DND-41 (cell line): Measurements from ENCODE around the gene EMP1.

ENCODE experiments used
- ATAC-seq: fragments of 200-7000 bp; cut with Tn5 transposase; 3 replicates; pipeline ENCODE4 v1.9.1; 2021; ENCODE audit warnings: low read depth; ENCODE audit not compliant: insufficient read depth
- DNase-seq: peaks from one replicate; pipeline ENCODE4 v3.0.0-alpha.2; 2020
- H2AFZ ChIP-seq: 2 replicates; pipeline ENCODE4 v1.6.0; 2012; ENCODE audit warnings: low read depth, low read length
- H3K27ac ChIP-seq: 2 replicates; pipeline ENCODE4 v1.5.1; 2012; ENCODE audit warnings: low read length, inconsistent platforms
- H3K27me3 ChIP-seq: fragments of 200-600 bp; sonication (generic); 2 replicates; pipeline ENCODE4 v1.6.0; 2012; ENCODE audit warnings: low read length, mild to moderate bottlenecking, inconsistent platforms; ENCODE audit not compliant: insufficient read depth, poor library complexity
- H3K36me3 ChIP-seq: 2 replicates; pipeline ENCODE4 v1.5.1; 2012; ENCODE audit warnings: low read length, inconsistent platforms; ENCODE audit not compliant: insufficient read depth
- H3K4me1 ChIP-seq: 2 replicates; pipeline ENCODE4 v1.5.1; 2012; ENCODE audit warnings: mild to moderate bottlenecking, low read length; ENCODE audit not compliant: insufficient read depth
- H3K4me2 ChIP-seq: 2 replicates; pipeline ENCODE4 v1.6.0; 2012; ENCODE audit warnings: mild to moderate bottlenecking, moderate library complexity, low read length, inconsistent platforms; ENCODE audit not compliant: insufficient read depth
- H3K4me3 ChIP-seq, 2 experiments: fragments of 200-600 bp in 1 of 2; shearing (Covaris generic) in 1 of 2; 2 replicates each; pipeline ENCODE4 v1.5.1; 2012 to 2016; ENCODE audit warnings: inconsistent platforms in 2 of 2, low read length in 2 of 2, mild to moderate bottlenecking in 2 of 2, low read depth in 1 of 2, moderate library complexity in 1 of 2
- H3K79me2 ChIP-seq: 2 replicates; pipeline ENCODE4 v1.6.0; 2012; ENCODE audit warnings: low read length, inconsistent platforms; ENCODE audit not compliant: insufficient read depth
- H3K9ac ChIP-seq: 2 replicates; pipeline ENCODE4 v1.6.0; 2012; ENCODE audit warnings: low read depth, mild to moderate bottlenecking, inconsistent platforms, low read length, moderate library complexity
- H3K9me3 ChIP-seq: 2 replicates; pipeline ENCODE4 v1.5.1; 2012; ENCODE audit warnings: low read length, moderate library complexity, mild to moderate bottlenecking, inconsistent platforms; ENCODE audit not compliant: insufficient read depth, severe bottlenecking
- H4K20me1 ChIP-seq: 2 replicates; pipeline ENCODE4 v1.6.0; 2012; ENCODE audit warnings: low read length; ENCODE audit not compliant: insufficient read depth
- CTCF ChIP-seq: IDR thresholded peaks from 2 replicates; pipeline ENCODE4 v1.5.1; 2012; ENCODE audit warnings: borderline replicate concordance, low read length, moderate library complexity, mild to moderate bottlenecking; ENCODE audit not compliant: poor library complexity, severe bottlenecking; ENCODE audit errors: extremely low read depth
- EZH2 ChIP-seq: IDR thresholded peaks from 3 replicates; pipeline ENCODE4 v1.6.1; 2012; ENCODE audit warnings: borderline replicate concordance, low read depth, mild to moderate bottlenecking, moderate library complexity, low read length, inconsistent platforms; ENCODE audit not compliant: severe bottlenecking

Gene EMP1

GRCh38 chr12:13149411-13149810 lies 47.1 kb upstream of the EMP1 start:
- H3K27me3 ChIP-seq = no peaks in the 10 kb centered on the region
- H3K4me3 ChIP-seq = no peak overlapping the region
- DNase-seq = no peak
- no peak overlapping the region for H3K27ac ChIP-seq
- H3K79me2 ChIP-seq = no peaks in the 10 kb centered on the region
- H4K20me1 ChIP-seq = no peaks in the 10 kb centered on the region
- no peak for ATAC-seq
- H3K9me3 ChIP-seq = no peaks in the 10 kb centered on the region
- no peak for TF ChIP-seq CTCF
- TF ChIP-seq EZH2 = no peak
- no peak overlapping the region for H2AFZ ChIP-seq
- H3K9ac ChIP-seq = no peak overlapping the region
- H3K36me3 ChIP-seq = no peaks in the 10 kb centered on the region
- H3K4me1 ChIP-seq = no peaks in the 10 kb centered on the region
- H3K4me2 ChIP-seq = no peak overlapping the region

- Histone ChIP-seq H3K9ac (no peak overlapping the region), H3K27me3 (no peaks in the 10 kb centered on the region), H3K4me2 (no peak overlapping the region), H3K27ac (no peak overlapping the region), H3K9me3 (no peaks in the 10 kb centered on the region), H4K20me1 (no peaks in the 10 kb centered on the region), H3K4me3 (no peak overlapping the region), H3K79me2 (no peaks in the 10 kb centered on the region), H2AFZ (no peak overlapping the region), H3K4me1 (no peaks in the 10 kb centered on the region), H3K36me3 (no peaks in the 10 kb centered on the region)
- DNase-seq (no peak), ATAC-seq (no peak)
- TF ChIP-seq CTCF = no peak
- TF ChIP-seq EZH2 = no peak
Observed at GRCh38 chr12:13152281-13152680, 44.2 kb upstream of the EMP1 start.

- no peaks in the 10 kb centered on the region for H3K79me2 ChIP-seq
- no peak overlapping the region for H3K4me2 ChIP-seq
- H3K27me3 ChIP-seq = peaks cover under 1% of the 10 kb centered on the region
- H3K27ac ChIP-seq = no peak overlapping the region
- H3K4me1 ChIP-seq = no peaks in the 10 kb centered on the region
- H3K9ac ChIP-seq = no peak overlapping the region
- H3K36me3 ChIP-seq = no peaks in the 10 kb centered on the region
- H3K9me3 ChIP-seq = no peaks in the 10 kb centered on the region
- no peaks in the 10 kb centered on the region for H4K20me1 ChIP-seq
- ATAC-seq (no peak), DNase-seq (no peak)
- TF ChIP-seq EZH2 (no peak), CTCF (no peak)
- no peak overlapping the region for H2AFZ ChIP-seq
- H3K4me3 ChIP-seq = no peak overlapping the region
Observed at GRCh38 chr12:13152756-13153155, 43.8 kb upstream of the EMP1 start.

GRCh38 chr12:13153180-13153579 lies 43.3 kb upstream of the EMP1 start:
- Histone ChIP-seq H3K9ac (no peak overlapping the region), H4K20me1 (no peaks in the 10 kb centered on the region), H3K36me3 (no peaks in the 10 kb centered on the region), H3K4me1 (no peaks in the 10 kb centered on the region), H3K79me2 (no peaks in the 10 kb centered on the region), H2AFZ (no peak overlapping the region), H3K4me2 (no peak overlapping the region), H3K27ac (no peak overlapping the region), H3K27me3 (peaks cover 4% of the 10 kb centered on the region), H3K4me3 (no peak overlapping the region), H3K9me3 (no peaks in the 10 kb centered on the region)
- ATAC-seq = no peak
- no peak for DNase-seq
- TF ChIP-seq CTCF = no peak
- TF ChIP-seq EZH2 = no peak
